Myocyte (in vitro differentiated cells): ENCODE data around the gene LCE1C. TPM values are rescaled to one million over a fixed set of nuclear protein-coding genes. Genes with fewer than 3 reads are reported as not detected.

Source experiments
- DNase-seq: peaks from one replicate; pipeline ENCODE4 v3.0.0-alpha.2; 2012; ENCODE audit warnings: low read depth
- total RNA-seq: library from RNA; depleted of rRNA; stranded (reverse); fragments of >200 nt; gene quantifications from 2 replicates; pipeline ENCODE4 v1.2.3, GENCODE V29; 2014

LCE1C gene
- total RNA-seq, 1 donor from 2014 or later = not detected

DNA sequence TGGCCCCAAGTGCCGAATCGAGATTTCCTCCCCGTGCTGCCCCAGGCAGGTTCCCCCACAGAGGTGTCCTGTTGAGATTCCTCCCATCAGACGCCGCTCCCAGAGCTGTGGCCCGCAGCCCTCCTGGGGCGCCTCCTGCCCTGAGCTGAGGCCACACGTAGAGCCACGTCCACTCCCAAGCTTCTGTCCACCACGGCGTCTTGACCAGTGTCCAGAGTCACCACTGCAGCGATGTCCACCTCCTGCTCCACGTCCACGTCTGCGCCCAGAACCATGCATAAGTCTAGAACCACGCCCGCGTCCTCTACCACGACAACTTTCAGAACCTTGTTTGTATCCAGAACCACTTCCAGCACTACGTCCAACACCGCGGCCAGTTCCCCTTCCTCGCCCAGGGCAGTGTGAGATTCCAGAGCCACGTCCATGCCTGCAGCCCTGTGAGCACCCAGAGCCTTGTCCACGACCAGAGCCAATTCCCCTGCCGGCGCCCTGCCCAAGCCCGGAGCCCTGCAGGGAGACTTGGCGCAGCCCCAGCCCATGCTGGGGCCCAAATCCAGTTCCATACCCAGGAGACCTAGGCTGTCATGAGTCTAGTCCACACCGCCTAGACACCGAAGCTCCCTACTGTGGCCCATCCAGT lies 45.8 kb downstream of the LCE1C start:
- DNase-seq = no peak

DNA sequence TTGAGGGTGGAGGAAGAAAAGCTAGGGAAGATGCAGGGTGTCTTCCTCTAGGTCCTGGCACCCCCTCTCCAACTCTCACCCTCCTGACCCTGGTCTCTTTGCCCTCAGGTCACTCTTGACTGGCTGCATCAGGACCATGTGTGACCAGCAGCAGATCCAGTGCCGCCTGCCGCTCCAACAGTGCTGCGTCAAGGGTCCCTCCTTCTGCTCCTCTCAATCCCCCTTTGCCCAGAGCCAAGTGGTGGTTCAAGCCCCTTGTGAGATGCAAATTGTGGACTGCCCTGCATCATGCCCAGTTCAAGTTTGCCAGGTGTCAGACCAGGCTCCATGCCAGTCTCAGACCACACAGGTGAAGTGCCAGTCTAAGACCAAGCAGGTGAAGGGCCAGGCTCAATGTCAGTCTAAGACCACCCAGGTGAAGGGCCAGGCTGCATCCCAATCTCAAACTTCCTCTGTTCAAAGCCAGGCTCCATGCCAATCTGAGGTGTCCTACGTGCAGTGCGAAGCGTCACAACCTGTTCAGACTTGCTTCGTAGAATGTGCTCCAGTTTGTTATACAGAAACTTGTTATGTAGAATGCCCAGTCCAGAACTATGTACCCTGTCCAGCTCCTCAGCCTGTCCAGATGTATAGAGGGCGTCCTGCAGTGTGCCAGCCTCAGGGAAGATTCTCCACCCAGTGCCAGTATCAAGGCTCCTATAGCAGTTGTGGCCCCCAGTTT lies 46.8 kb downstream of the LCE1C start:
- no peak for DNase-seq

DNA sequence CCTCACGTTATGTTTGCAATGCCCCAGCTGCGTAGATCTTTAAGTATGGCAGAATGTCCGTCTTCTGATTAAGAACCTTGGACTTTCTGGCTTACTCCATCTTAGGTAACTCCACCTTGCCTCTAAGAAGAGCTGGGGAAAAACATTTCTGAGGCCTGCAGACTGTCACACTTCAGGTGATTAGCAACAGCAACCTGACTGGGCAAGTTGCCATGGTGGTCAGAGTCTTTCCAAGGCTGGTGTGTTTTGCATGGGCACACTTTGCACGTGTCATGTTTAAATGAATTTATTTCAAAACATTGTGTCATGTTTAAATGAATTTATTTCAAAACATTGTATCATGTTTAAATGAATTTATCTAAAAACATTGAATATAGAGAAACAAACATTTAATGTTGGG lies 47.8 kb downstream of the LCE1C start:
- no peak for DNase-seq

DNA sequence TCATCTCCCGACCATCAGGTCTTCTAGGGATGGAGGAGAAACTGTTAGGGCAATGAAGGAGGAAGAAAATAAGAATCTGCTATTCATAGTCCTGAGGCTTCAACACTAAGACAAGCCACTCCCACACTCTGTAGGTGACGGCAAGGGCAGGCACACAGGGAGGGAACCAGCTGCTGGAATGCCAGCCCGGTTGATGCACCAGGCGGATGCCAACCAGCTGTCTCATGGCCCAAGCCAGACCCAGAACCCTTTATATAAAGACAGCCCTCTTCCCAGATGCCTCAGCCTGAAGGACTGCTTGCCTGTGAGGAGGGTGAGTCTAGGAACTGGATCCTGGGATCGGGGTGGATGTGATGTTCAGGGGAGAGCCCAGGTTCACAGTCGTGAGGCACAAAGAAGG lies 48.7 kb downstream of the LCE1C start, which contains the start of gene KPRP:
TSS of gene KPRP (plus strand) at position 279 of the 400 bp plus-strand sequence. CDS start 1,564 bp downstream, outside the sequence.
- peak; percentile 46 for DNase-seq

DNA sequence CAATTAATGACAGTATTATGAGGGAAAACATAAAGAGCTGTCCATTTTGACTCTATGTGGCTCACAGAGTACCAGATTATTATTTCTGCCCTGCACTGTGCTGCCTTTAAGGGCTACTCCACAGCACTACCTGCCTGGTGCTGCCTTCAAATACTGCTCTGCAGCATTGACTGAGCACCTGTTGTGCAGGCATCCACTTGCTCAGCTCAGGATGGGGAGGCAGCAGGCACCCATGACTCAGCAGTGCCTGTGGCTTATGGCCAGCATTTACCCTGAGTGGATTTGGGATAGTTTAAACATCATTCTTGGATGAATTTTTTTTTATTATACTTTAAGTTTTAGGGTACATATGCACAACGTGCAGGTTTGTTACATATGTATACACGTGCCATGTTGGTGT lies 49.6 kb downstream of the LCE1C start:
- DNase-seq = peak; percentile 29

Other genes with a start within 250 kb of the LCE1C start
- not detected in 2 replicates for gene LCE3E, start 239.9 kb downstream of the LCE1C start, total RNA-seq
- gene LCE3D, start 226.1 kb downstream of the LCE1C start, total RNA-seq = not detected in 2 replicates
- gene LCE3C, start 206.4 kb downstream of the LCE1C start, total RNA-seq = not detected in 2 replicates
- not detected in 2 replicates for gene LCE3B, start 192.8 kb downstream of the LCE1C start, total RNA-seq
- not detected in 2 replicates for gene LCE3A, start 183.5 kb downstream of the LCE1C start, total RNA-seq
- gene LCE2D, start 143.3 kb downstream of the LCE1C start, total RNA-seq = not detected in 2 replicates
- gene LCE2C, start 131.4 kb downstream of the LCE1C start, total RNA-seq = not detected in 2 replicates
- not detected in 2 replicates for gene LCE2B, start 120.5 kb downstream of the LCE1C start, total RNA-seq
- not detected in 2 replicates for gene LCE2A, start 108.3 kb downstream of the LCE1C start, total RNA-seq
- gene LCE4A, start 98.5 kb downstream of the LCE1C start, total RNA-seq = not detected in 2 replicates
- not detected in 2 replicates for gene KPRP, start 48.6 kb downstream of the LCE1C start, total RNA-seq
- gene LCE1F, start 31.5 kb downstream of the LCE1C start, total RNA-seq = not detected in 2 replicates
- gene LCE1E, start 20.4 kb downstream of the LCE1C start, total RNA-seq = not detected in 2 replicates
- not detected in 2 replicates for gene LCE1D, start 9.9 kb downstream of the LCE1C start, total RNA-seq
- gene LCE1B, start 5.3 kb upstream of the LCE1C start, total RNA-seq = not detected in 2 replicates
- gene LCE1A, start 20.8 kb upstream of the LCE1C start, total RNA-seq = not detected in 2 replicates
- gene LCE6A, start 36.2 kb upstream of the LCE1C start, total RNA-seq = not detected in 2 replicates
- gene LCE7A, start 53.3 kb upstream of the LCE1C start, total RNA-seq = not detected in 2 replicates
- not detected in 2 replicates for gene SMCP, start 71.7 kb upstream of the LCE1C start, total RNA-seq
- not detected in 2 replicates for gene IVL, start 101.9 kb upstream of the LCE1C start, total RNA-seq
- not detected in 2 replicates for gene SPRR5, start 140.6 kb upstream of the LCE1C start, total RNA-seq
- gene SPRR4, start 164.0 kb upstream of the LCE1C start, total RNA-seq = not detected in 2 replicates
- gene SPRR1A, start 177.4 kb upstream of the LCE1C start, total RNA-seq = not detected in 2 replicates
- not detected in 2 replicates for gene SPRR3, start 195.1 kb upstream of the LCE1C start, total RNA-seq
- not detected in 2 replicates for gene SPRR1B, start 224.6 kb upstream of the LCE1C start, total RNA-seq
- not detected in 2 replicates for gene SPRR2D, start 234.5 kb upstream of the LCE1C start, total RNA-seq